Natural killer cell (primary cell): Measurements from ENCODE around the gene C11orf54. TPM values are rescaled to one million over a fixed set of nuclear protein-coding genes. Genes with fewer than 3 reads are reported as not detected.

ENCODE experiments used
- ATAC-seq, 3 donors: fragments of 150-1000 bp in 2 of 3; fragments of 200-7000 bp in 1 of 3; cut with Tn5 transposase; 1 replicate in 1 of 3; 2 replicates in 2 of 3; pipeline ENCODE4 v1.10.0; 2021; ENCODE audit warnings: mild to moderate bottlenecking in 2 of 3, moderate library complexity in 2 of 3
- DNase-seq, 2 donors: peaks; one replicate each; pipeline versions ENCODE4 v3.0.0 to v3.0.0-alpha.2; 2013 to 2021; ENCODE audit warnings: mixed read lengths in 1 of 2
- H3K27ac ChIP-seq: one replicate; pipeline ENCODE4 v1.5.1; 2013; ENCODE audit warnings: mild to moderate bottlenecking, low read length
- H3K27me3 ChIP-seq: one replicate; pipeline ENCODE4 v1.6.1; 2013; ENCODE audit warnings: low read length; ENCODE audit not compliant: control insufficient read depth, insufficient read depth
- H3K36me3 ChIP-seq: one replicate; pipeline ENCODE4 v1.6.1; 2013; ENCODE audit warnings: low read length; ENCODE audit not compliant: control insufficient read depth, insufficient read depth
- H3K4me1 ChIP-seq: one replicate; pipeline ENCODE4 v1.6.1; 2013; ENCODE audit warnings: low read length; ENCODE audit not compliant: control insufficient read depth, insufficient read depth
- H3K4me3 ChIP-seq: one replicate; pipeline ENCODE4 v1.5.1; 2013; ENCODE audit warnings: low read length
- H3K9me3 ChIP-seq: one replicate; pipeline ENCODE4 v1.6.1; 2013; ENCODE audit warnings: low read length; ENCODE audit not compliant: control insufficient read depth, insufficient read depth
- H3K27ac Mint-ChIP-seq, 2 donors: one replicate each; pipeline ENCODE4 v1.8.0; 2022; ENCODE audit warnings: mild to moderate bottlenecking in 2 of 2, mixed read lengths in 2 of 2, moderate library complexity in 1 of 2
- H3K27me3 Mint-ChIP-seq, 2 donors: one replicate each; pipeline ENCODE4 v1.8.0; 2022; ENCODE audit warnings: low read depth in 2 of 2, mixed read lengths in 2 of 2
- H3K36me3 Mint-ChIP-seq: one replicate; pipeline ENCODE4 v1.8.0; 2022; ENCODE audit warnings: mixed read lengths
- H3K4me1 Mint-ChIP-seq, 2 donors: one replicate each; pipeline ENCODE4 v1.8.0; 2022; ENCODE audit warnings: mixed read lengths in 2 of 2
- H3K4me3 Mint-ChIP-seq: one replicate; pipeline ENCODE4 v1.8.0; 2022; ENCODE audit warnings: mild to moderate bottlenecking, moderate library complexity, mixed read lengths
- H3K9me3 Mint-ChIP-seq, 2 donors: one replicate each; pipeline ENCODE4 v1.8.0; 2022; ENCODE audit warnings: mixed read lengths in 2 of 2
- WGBS: methylation state at CpG from one replicate; pipeline ENCODE4 v1.1.7; 2013; ENCODE audit warnings: missing lambda C conversion rate; ENCODE audit not compliant: insufficient coverage; 5-methylcytosine and 5-hydroxymethylcytosine counted together
- intact Hi-C: fragments of 100-400 bp; cut with micrococcal nuclease; formaldehyde crosslinking; loops from one replicate; pipeline ENCODE4 v1.14.2; 2022
- total RNA-seq, 4 donors: library from RNA; stranded (reverse); fragments of 120-200 nt in 1 of 4; gene quantifications; one replicate each; pipeline versions ENCODE4 v1.2.3 to v1.2.4, GENCODE V29; 2013 to 2022
- TF ChIP-seq, protein P1 (sequence below): fragments of 200-600 bp; IDR thresholded peaks from one replicate; pipeline ENCODE4 v1.8.0; 2022; ENCODE audit warnings: antibody characterized with exemption

Gene C11orf54
- total RNA-seq, 3 donors from 2014 or later (not counting 1 experiment from before 2014, with no cell fraction given) = 15.5 to 25.0 (median 22.7) TPM

DNA sequence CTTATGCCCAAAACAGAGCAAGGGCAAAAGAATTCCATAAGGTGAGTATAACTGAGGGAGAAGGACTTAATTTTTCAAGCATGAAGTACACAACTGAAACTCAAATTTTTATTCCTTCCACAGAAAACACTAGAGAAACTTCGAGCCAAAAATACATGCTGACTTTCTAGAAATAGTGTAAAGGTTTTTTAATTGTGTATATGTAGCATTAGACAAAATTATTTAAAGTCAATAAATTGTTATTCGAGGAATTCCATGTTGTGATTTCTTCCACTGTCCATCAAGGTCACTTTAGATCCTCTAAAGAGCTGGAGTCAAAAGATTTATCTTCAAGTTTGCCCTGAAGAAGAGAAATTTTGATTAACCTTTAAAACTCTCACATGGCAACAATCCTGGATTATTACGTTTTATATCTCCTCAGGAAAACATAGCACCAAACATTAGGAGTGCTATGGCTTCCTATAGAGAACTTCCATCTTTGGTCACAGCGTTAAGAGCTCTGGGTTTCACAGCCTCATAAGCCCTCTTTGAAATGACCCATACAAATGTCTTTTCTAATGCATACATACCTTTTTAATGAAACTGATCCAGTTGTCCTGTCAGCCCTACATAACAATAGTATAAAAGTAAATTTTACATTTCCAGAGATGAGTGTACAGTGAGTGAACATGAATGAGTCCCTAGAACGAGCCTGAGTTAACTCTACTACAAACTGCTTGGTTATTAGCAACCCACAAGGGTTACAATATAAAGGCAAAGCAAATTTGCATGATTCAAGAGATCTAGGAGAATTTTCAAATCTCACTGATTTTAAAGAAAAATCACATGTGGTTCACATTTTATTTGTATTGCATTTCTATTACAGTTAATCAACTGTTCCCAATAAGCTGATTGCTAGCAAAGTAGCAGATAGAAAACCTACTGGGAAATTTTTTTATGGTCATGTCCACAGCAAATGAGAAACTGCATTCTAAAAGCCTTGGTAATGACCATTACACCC, 11.1 kb upstream of the C11orf54 start:
- H3K4me3 ChIP-seq = no peak overlapping the region
- H3K4me1 ChIP-seq = peaks cover 4% of the 10 kb centered on the region
- H3K27me3 ChIP-seq = no peaks in the 10 kb centered on the region
- 88% methylated on average over 3 of the region's 5 CpGs for WGBS
- no peaks in the 10 kb centered on the region for H3K9me3 Mint-ChIP-seq
- H3K36me3 ChIP-seq = peaks cover 89% of the 10 kb centered on the region
- TF ChIP-seq, protein P1, sequence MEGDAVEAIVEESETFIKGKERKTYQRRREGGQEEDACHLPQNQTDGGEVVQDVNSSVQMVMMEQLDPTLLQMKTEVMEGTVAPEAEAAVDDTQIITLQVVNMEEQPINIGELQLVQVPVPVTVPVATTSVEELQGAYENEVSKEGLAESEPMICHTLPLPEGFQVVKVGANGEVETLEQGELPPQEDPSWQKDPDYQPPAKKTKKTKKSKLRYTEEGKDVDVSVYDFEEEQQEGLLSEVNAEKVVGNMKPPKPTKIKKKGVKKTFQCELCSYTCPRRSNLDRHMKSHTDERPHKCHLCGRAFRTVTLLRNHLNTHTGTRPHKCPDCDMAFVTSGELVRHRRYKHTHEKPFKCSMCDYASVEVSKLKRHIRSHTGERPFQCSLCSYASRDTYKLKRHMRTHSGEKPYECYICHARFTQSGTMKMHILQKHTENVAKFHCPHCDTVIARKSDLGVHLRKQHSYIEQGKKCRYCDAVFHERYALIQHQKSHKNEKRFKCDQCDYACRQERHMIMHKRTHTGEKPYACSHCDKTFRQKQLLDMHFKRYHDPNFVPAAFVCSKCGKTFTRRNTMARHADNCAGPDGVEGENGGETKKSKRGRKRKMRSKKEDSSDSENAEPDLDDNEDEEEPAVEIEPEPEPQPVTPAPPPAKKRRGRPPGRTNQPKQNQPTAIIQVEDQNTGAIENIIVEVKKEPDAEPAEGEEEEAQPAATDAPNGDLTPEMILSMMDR = no peak
- peak overlapping the region in 1 of 2 donors; percentile 80 for H3K27ac Mint-ChIP-seq
- H3K27me3 Mint-ChIP-seq = no peaks in the 10 kb centered on the region
- H3K4me3 Mint-ChIP-seq = no peak overlapping the region
- H3K27ac ChIP-seq = no peak overlapping the region
- DNase-seq = no peak
- H3K9me3 ChIP-seq = no peaks in the 10 kb centered on the region
- peaks cover 11% of the 10 kb centered on the region for H3K36me3 Mint-ChIP-seq
- intact Hi-C loops = no loop called here
- H3K4me1 Mint-ChIP-seq = peaks cover 7 to 15% of the 10 kb centered on the region in 2 donors
- no peak for ATAC-seq

DNA sequence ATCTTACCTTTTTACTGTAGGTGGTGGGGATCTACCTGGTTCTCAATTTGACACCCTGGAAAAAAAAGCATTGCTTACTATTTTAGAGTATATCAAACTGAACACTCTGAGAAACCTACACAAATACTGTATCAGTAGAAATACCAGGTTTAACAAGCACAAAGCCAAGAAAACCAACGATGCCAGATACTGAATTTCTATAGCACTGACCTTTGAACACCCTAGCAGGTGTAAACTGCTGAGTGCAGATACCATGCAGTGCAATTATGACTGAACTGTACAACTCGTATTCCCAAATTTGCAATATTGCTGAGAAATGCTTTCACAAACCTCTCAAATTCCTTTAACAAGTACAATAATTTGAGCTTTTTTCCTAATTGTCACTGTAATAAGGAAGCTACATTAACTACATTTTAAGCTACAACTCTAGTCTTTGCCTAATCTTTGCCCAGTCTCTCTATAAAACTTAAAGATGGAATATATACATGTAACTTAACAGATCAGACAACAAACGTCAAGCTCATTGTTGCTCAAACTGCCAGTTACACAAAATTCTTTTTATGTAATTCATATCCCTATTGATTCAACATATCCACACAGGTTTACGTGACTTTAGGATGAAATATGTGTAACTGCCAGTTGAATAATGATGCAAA, 9.1 kb upstream of the C11orf54 start:
- WGBS = 88% methylated on average over 2 of the region's 4 CpGs
- no peaks in the 10 kb centered on the region for H3K9me3 Mint-ChIP-seq
- TF ChIP-seq, protein P1 = no peak
- H3K4me1 Mint-ChIP-seq = peaks cover 16 to 30% of the 10 kb centered on the region in 2 donors
- peak overlapping the region in 1 of 2 donors; percentile 54 for H3K27ac Mint-ChIP-seq
- no peak for ATAC-seq
- H3K4me3 Mint-ChIP-seq = no peak overlapping the region
- peaks cover 28% of the 10 kb centered on the region for H3K36me3 Mint-ChIP-seq
- no peak for DNase-seq
- no peak overlapping the region for H3K27ac ChIP-seq
- no peak overlapping the region for H3K4me3 ChIP-seq
- intact Hi-C loops = no loop called here
- no peaks in the 10 kb centered on the region for H3K27me3 Mint-ChIP-seq
- H3K27me3 ChIP-seq = no peaks in the 10 kb centered on the region
- no peaks in the 10 kb centered on the region for H3K9me3 ChIP-seq
- peaks cover 4% of the 10 kb centered on the region for H3K4me1 ChIP-seq
- H3K36me3 ChIP-seq = peaks cover 98% of the 10 kb centered on the region

DNA sequence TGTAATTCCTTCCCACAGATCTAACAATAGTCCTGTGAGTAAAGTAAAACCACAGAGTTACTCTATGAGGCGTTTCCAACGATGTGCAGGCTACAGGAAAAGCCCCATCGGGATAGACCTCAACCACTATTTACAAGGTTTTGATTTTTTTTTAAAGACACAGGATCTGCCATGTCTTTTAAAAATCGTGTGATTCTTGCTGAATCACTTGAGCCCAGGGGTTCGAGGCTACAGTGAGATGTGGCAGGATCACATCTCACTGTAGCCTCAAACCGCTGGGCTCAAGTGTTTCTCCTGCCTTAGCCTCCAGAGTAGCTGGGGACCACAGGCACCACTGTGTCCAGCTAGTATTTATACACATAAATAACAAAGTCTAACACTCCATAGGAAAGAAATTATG, 8.0 kb upstream of the C11orf54 start:
- 49% methylated on average over 6 of the region's 6 CpGs for WGBS
- H3K27ac ChIP-seq = no peak overlapping the region
- H3K4me1 ChIP-seq = peaks cover 4% of the 10 kb centered on the region
- Mint-ChIP-seq H3K36me3 (peaks cover 28% of the 10 kb centered on the region), H3K4me3 (no peak overlapping the region), H3K9me3 (no peaks in the 10 kb centered on the region), H3K4me1 (peaks cover 26 to 39% of the 10 kb centered on the region in 2 donors), H3K27ac (no peak overlapping the region), H3K27me3 (no peaks in the 10 kb centered on the region)
- intact Hi-C loops = no loop called here
- H3K4me3 ChIP-seq = no peak overlapping the region
- DNase-seq (no peak), ATAC-seq (no peak)
- no peaks in the 10 kb centered on the region for H3K9me3 ChIP-seq
- TF ChIP-seq, protein P1 = no peak
- H3K36me3 ChIP-seq = peaks cover 99% of the 10 kb centered on the region
- H3K27me3 ChIP-seq = no peaks in the 10 kb centered on the region
